Suprapubic skin (tissue), 4 donors: ENCODE results near the gene UBE3C. TPM values are rescaled to one million over a fixed set of nuclear protein-coding genes. Genes with fewer than 3 reads are reported as not detected.

ENCODE experiments used
- DNase-seq, 2 donors: peaks; one replicate each; pipeline ENCODE4 v3.0.0-alpha.2; 2019; ENCODE audit warnings: low spot score in 2 of 2
- H3K27ac ChIP-seq: fragments of 200-600 bp; sonication (generic); one replicate; pipeline ENCODE4 v1.5.1; 2019
- H3K27me3 ChIP-seq: fragments of 200-600 bp; sonication (generic); one replicate; pipeline ENCODE4 v1.5.1; 2019
- H3K36me3 ChIP-seq: fragments of 200-600 bp; sonication (generic); one replicate; pipeline ENCODE4 v1.5.1; 2019
- H3K4me1 ChIP-seq: fragments of 200-600 bp; sonication (generic); one replicate; pipeline ENCODE4 v1.5.1; 2019
- H3K4me3 ChIP-seq: fragments of 200-600 bp; sonication (generic); one replicate; pipeline ENCODE4 v1.5.1; 2019; ENCODE audit warnings: mild to moderate bottlenecking
- H3K9me3 ChIP-seq: fragments of 200-600 bp; sonication (generic); one replicate; pipeline ENCODE4 v1.5.1; 2019
- EP300 ChIP-seq: sonication (generic); formaldehyde crosslinking; IDR thresholded peaks from one replicate; pipeline ENCODE4 v1.6.1; 2017; ENCODE audit warnings: antibody characterized with exemption
- POLR2A ChIP-seq, 2 donors: fragments of 450-650 bp; IDR thresholded peaks; one replicate each; pipeline ENCODE4 v1.6.1; 2017; ENCODE audit warnings: antibody characterized with exemption in 2 of 2, mild to moderate bottlenecking in 2 of 2, moderate library complexity in 2 of 2
- POLR2AphosphoS5 ChIP-seq, 3 donors: sonication (generic); formaldehyde crosslinking; IDR thresholded peaks; one replicate each; pipeline ENCODE4 v1.6.1; 2017; ENCODE audit warnings: antibody characterized with exemption in 3 of 3
- WGBS: methylation state at CpG from one replicate; pipeline ENCODE4 v1.1.5; 2018; 5-methylcytosine and 5-hydroxymethylcytosine counted together
- total RNA-seq, 4 donors: library from RNA; depleted of rRNA; stranded (reverse); fragments of >200 nt; gene quantifications; one replicate each; pipeline ENCODE4 v1.1.0, GENCODE V29; 2016
- TF ChIP-seq, protein P1 (sequence below), 2 donors: fragments of 200-600 bp in 1 of 2; fragments of 450-650 bp in 1 of 2; sonication (generic) in 1 of 2; IDR thresholded peaks; one replicate each; pipeline ENCODE4 v1.5.1; 2016 to 2019; ENCODE audit warnings: antibody characterized with exemption in 2 of 2, mild to moderate bottlenecking in 1 of 2, moderate library complexity in 1 of 2

Gene UBE3C
- total RNA-seq, 4 donors from 2014 or later, result 66.2 to 88.1 (median 77.8) TPM

DNA sequence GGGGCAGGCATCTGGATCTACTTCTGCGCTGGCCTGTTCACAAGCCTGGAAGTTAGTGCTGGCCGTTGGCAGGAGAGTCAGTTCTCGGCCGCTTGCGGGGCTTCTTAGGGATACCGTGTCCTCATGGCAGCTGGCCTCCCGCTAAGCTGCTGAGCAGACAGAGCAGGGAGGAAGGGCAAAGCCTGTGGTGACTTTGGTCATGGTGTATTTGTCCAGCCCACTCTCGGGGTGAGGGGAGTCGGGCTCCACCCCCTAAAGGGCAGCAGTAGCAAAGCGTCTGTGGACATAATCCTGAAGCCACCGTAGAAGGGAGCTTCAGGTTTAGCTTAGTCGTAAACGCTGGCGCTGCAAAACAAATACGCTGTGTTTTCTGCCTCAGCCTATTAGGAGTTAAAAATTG, 12.2 kb downstream of the UBE3C start:
- Histone ChIP-seq H3K27me3 (no peaks in the 10 kb centered on the region), H3K36me3 (peaks cover 3% of the 10 kb centered on the region), H3K4me3 (no peak overlapping the region), H3K4me1 (peaks cover 6% of the 10 kb centered on the region), H3K27ac (no peak overlapping the region), H3K9me3 (no peaks in the 10 kb centered on the region)
- WGBS, result 72% methylated on average over 15 of the region's 15 CpGs
- TF ChIP-seq POLR2A (IDR thresholded peaks at IDR 0.05) (no peak), POLR2AphosphoS5 (IDR thresholded peaks at IDR 0.05) (no peak)
- TF ChIP-seq, protein P1, sequence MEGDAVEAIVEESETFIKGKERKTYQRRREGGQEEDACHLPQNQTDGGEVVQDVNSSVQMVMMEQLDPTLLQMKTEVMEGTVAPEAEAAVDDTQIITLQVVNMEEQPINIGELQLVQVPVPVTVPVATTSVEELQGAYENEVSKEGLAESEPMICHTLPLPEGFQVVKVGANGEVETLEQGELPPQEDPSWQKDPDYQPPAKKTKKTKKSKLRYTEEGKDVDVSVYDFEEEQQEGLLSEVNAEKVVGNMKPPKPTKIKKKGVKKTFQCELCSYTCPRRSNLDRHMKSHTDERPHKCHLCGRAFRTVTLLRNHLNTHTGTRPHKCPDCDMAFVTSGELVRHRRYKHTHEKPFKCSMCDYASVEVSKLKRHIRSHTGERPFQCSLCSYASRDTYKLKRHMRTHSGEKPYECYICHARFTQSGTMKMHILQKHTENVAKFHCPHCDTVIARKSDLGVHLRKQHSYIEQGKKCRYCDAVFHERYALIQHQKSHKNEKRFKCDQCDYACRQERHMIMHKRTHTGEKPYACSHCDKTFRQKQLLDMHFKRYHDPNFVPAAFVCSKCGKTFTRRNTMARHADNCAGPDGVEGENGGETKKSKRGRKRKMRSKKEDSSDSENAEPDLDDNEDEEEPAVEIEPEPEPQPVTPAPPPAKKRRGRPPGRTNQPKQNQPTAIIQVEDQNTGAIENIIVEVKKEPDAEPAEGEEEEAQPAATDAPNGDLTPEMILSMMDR (IDR thresholded peaks at IDR 0.05), result no peak
- DNase-seq, result no peak

DNA sequence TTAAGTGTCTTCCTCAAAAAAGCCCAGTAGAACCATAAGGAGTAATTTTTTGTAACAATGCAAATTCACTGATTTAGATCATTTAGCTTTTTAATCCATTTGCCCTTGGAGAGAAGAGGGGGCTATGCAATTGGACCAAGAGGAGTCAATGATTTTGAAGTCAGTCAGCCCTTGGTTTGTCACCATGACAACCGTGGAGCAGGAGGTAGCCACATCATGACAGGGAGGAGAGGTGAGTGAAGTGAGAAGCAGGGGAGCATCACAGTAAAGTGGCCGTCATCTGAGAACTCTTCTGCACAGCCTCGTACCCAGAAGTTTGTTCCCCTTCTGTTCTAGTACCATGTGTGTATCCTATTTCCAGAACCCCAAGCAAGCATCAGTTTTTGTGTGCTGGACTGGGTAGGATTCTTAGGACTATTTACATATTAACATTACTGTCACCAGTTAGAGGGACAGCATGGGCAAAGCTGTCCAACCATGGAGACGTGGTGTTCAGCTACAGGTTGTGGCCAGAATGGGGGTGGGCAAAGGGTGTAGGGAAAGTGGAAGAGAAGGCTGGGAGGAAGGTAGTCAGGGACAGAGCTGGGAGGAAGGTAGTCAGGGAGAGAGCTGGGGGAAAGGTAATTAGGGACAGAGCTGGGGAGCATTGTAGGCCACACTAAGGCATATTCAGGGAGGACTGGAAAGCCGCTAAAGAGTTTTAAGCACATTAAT, 13.1 kb downstream of the UBE3C start:
- TF ChIP-seq EP300 (no peak), POLR2A (IDR thresholded peaks at IDR 0.05) (no peak), POLR2AphosphoS5 (IDR thresholded peaks at IDR 0.05) (no peak)
- TF ChIP-seq, protein P1 (IDR thresholded peaks at IDR 0.05), result no peak
- Histone ChIP-seq H3K36me3 (peaks cover under 1% of the 10 kb centered on the region), H3K4me3 (no peak overlapping the region), H3K27me3 (no peaks in the 10 kb centered on the region), H3K9me3 (no peaks in the 10 kb centered on the region), H3K27ac (no peak overlapping the region), H3K4me1 (peaks cover 6% of the 10 kb centered on the region)
- WGBS, result 93% methylated on average over 5 of the region's 5 CpGs
- no peak for DNase-seq

DNA sequence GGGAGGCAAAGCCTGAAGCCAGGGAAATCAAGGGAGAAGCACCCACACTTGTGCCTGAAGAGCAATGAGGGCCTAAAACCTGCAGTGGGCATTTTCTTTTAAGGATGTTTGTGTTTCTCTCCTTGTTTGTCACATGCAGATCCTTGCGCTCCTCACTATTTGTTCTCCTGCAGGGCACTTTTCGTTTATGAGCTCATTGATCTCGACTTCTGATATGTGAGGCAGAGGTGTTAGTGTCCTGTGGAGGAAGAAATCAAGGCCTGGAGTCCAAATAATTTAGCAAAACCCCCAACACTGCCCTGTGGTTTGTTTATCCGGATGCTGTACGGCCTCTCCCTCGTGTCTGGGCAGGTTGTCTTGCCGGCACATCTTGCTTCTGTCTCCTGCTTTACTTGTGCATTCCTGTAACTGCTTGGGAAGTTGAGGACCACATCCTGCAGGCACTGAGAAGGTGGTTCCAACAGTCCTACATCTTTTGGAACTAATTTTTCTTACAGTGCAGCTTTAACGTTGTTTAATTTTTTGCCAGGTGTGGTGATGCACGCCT, 13.7 kb downstream of the UBE3C start:
- no peak for DNase-seq
- Histone ChIP-seq H3K27ac (no peak overlapping the region), H3K27me3 (no peaks in the 10 kb centered on the region), H3K36me3 (no peaks in the 10 kb centered on the region), H3K4me3 (no peak overlapping the region), H3K9me3 (no peaks in the 10 kb centered on the region), H3K4me1 (peaks cover 6% of the 10 kb centered on the region)
- TF ChIP-seq, protein P1 (IDR thresholded peaks at IDR 0.05), result no peak
- TF ChIP-seq POLR2A (IDR thresholded peaks at IDR 0.05) (no peak), EP300 (no peak)
- 85% methylated on average over 9 of the region's 9 CpGs for WGBS

DNA sequence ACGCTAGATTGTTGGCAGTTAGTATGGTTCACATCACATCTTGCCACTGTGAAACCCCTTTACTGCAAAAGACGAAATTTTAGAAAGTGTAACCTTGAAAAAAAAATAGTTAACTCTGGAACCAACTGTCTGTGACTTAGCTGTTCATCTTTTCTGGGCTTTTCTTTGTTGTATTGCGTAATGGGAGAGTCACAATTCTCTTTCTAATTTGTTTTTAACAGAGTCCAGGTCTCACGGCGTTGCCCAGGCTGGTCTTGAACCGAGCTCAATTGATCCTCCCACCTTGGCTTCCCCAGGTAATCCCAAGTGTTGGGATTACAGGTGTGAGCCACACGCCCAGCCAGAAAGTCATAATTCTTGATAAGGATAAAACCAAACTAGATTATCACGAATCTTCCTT, 14.5 kb downstream of the UBE3C start:
- no peaks in the 10 kb centered on the region for H3K27me3 ChIP-seq
- no peak overlapping the region for H3K4me3 ChIP-seq
- no peaks in the 10 kb centered on the region for H3K9me3 ChIP-seq
- H3K36me3 ChIP-seq, result no peaks in the 10 kb centered on the region
- no peak for DNase-seq
- TF ChIP-seq POLR2A (IDR thresholded peaks at IDR 0.05) (no peak), POLR2AphosphoS5 (IDR thresholded peaks at IDR 0.05) (no peak), EP300 (no peak)
- TF ChIP-seq, protein P1 (IDR thresholded peaks at IDR 0.05), result no peak
- H3K27ac ChIP-seq, result no peak overlapping the region
- WGBS, result 87% methylated on average over 8 of the region's 8 CpGs
- peaks cover 6% of the 10 kb centered on the region for H3K4me1 ChIP-seq

DNA sequence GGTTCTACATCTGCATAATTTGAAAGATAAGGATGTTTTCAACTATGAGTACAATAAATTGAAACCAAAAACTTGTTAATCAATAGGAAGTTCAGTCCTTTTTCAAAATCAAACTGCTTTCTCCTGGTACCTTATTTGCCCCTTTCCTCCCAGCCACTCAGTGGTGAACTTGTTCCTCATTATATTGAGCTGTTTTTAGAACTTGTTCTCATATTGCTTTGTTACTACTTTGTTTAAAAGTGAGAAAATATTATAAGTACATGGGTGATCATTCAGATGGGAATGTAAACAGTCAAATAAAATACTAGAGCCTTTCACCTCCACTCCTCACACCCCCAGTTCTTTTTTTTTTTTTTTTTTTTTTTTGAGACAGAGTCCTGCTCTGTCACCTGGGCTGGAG, 17.2 kb downstream of the UBE3C start:
- TF ChIP-seq EP300 (no peak), POLR2A (IDR thresholded peaks at IDR 0.05) (no peak), POLR2AphosphoS5 (IDR thresholded peaks at IDR 0.05) (no peak)
- TF ChIP-seq, protein P1 (IDR thresholded peaks at IDR 0.05), result no peak
- Histone ChIP-seq H3K4me3 (no peak overlapping the region), H3K9me3 (no peaks in the 10 kb centered on the region), H3K4me1 (peaks cover 2% of the 10 kb centered on the region), H3K27ac (no peak overlapping the region), H3K36me3 (no peaks in the 10 kb centered on the region), H3K27me3 (no peaks in the 10 kb centered on the region)
- DNase-seq, result no peak
